GM19023 (cell line): ENCODE data around the gene TXNRD1.
A peak's percentile ranks its signal among the peaks of the same experiment; 100 is the strongest.
"Not testable (repeated sequence)": the region's sequence is repeated elsewhere in the genome, so short reads cannot be mapped to it uniquely, and the experiment has no call there.

Experiments used
- ATAC-seq: cut with Tn5 transposase; IDR thresholded peaks from one replicate; pipeline ENCODE4 v1.9.1; 2021; ENCODE audit warnings: mild to moderate bottlenecking, moderate library complexity; ENCODE audit not compliant: unreplicated experiment

The TXNRD1 gene

GRCh38 chr12:104215638-104216297 lies at the start of gene TXNRD1:
Gene TXNRD1 (plus strand): TSS chr12:104215779. CDS start chr12:104215803, 24 bp downstream.
- ATAC-seq: peak; percentile 92

- no peak for ATAC-seq
Measured at GRCh38 chr12:104165801-104166200, 49.8 kb upstream of the TXNRD1 start.

DNA sequence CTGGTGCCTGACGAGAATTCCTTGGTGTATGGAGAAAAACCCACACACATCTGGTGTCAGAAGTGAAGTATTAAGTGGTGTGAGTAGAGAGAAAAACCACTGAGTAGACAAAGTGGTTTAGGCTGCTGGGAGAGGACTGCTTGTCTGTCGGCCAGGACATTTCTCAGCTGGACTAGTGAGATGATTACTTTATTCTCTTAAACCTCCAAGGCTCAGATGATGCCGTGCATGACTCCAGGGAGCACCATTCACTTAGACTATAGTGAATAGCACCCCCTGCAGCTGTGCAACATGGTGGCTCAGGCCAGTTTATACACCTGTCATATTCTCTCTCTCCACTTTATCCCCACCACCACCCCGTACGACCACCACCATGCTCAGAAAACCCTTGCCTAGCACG lies 49.1 kb upstream of the TXNRD1 start:
- no peak for ATAC-seq

GRCh38 chr12:104167519-104168458 lies 47.8 kb upstream of the TXNRD1 start:
- ATAC-seq: no peak

GRCh38 chr12:104168596-104168995 lies 47.0 kb upstream of the TXNRD1 start:
- ATAC-seq: no peak

DNA sequence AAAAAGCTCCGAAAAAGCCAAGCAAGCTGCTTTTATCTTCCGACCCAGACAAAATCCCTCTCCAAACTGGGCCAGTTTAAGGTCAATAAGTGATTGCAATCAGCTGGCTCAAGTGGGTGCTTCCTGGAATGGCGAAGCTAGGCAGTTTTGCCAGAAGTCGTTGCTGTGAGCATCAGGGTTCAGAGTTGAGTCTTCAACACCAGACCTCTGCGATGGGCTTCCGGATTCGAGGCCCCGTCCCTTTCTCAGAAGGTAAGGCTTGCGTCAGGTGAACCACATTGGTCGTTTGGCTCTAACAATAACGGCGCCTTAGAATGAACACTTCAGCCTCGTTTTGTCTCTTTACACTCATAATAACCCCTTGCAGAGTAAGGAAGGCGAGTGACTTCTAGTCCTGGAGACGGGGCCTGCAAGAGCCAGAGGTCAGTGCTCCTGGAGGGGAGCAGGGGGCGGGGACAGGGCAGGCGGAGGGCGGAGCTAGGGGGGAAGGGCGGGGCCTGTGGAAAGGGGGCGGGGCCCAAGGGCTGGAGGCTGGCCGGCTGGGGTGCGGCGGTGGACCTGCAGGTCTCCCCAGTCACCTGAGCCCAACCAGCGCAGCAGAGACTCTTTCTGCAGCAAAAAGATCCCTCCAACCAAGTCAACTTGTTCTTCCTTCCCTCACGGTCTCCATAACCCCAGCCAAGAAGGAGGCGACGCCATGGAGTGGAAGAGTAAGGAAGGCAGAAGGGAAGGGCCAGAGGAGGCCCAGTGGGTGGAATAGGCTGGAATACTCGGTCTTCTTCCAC lies 43.6 kb upstream of the TXNRD1 start:
- ATAC-seq: no peak

GRCh38 chr12:104172570-104172947 lies 43.0 kb upstream of the TXNRD1 start:
- ATAC-seq: no peak

GRCh38 chr12:104173804-104174203 lies 41.8 kb upstream of the TXNRD1 start:
- ATAC-seq: not testable (repeated sequence)

GRCh38 chr12:104175726-104176247 lies 39.8 kb upstream of the TXNRD1 start:
- ATAC-seq: no peak

DNA sequence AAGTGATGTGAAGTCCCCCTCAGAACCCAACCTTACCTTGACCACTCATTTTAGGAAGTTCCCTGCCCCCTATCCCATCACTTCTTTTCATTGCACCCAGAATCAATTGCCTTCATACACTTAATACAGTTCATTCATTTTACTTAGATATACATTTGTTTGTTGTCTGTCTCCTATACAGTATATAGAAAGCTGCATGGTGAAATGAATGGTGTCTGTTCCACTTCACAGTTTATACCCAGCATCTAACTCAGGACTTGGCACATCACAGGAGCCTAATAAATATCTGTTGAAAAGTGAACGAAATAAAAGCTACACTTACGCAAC lies 38.3 kb upstream of the TXNRD1 start:
- ATAC-seq: no peak

DNA sequence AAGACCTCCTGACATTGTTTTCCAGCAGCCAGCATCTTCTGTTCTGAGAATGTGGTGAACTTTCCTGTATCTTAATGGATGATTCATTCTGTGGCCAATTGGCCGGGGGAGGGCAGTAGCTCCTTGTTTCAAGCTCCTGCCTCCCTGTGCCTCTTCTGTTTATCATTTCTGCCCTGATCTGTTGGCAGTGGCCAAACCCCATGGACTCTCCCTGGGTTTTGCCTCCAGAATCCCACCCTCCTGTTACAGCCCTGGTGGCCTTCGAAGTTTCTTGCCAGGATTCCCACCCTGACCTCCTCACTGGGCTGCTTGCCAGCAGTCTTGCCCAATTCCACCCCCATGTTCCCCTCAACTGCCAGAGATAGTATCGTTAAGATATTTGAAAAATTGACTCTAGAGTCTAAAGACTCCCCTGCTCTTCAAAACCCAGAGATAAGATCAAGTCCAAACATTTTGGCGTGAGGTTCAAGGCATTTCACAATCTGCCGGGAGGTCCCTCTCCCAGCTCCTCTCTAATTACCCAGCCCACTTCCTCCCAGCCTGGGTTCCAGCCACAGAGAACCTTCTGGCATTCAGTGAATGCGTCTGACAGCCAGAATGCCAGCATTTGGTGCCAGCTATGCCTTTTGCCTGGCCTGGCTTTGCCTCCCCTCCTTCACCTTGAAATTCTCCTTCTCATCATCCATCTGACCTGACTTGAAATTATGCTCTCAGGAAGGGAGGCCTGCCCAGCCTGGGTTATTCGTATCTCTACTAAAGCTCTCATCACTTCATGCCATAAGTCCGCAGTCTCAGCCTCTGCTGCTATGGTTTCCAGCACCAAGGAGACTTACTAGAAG lies 37.7 kb upstream of the TXNRD1 start:
- ATAC-seq: no peak

DNA sequence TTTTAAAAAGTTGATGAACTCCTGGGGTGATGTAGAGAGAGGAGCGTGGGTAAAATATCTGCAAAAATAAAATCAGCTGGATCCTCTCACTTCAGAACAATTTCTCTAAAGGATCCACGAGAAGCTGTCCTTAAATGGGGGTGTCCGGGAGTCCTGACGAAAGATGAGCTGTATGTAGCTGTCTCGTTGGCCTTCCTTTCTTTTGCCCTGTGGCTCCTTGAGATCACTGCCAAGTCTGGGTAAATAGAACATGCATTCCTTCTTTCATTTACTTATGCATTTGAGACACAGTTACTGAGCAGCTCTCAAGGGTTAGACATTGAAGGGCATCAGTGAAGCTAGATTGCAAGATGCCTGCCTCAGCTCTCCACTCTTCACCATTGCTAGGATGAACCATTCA lies 35.2 kb upstream of the TXNRD1 start:
- no peak for ATAC-seq

DNA sequence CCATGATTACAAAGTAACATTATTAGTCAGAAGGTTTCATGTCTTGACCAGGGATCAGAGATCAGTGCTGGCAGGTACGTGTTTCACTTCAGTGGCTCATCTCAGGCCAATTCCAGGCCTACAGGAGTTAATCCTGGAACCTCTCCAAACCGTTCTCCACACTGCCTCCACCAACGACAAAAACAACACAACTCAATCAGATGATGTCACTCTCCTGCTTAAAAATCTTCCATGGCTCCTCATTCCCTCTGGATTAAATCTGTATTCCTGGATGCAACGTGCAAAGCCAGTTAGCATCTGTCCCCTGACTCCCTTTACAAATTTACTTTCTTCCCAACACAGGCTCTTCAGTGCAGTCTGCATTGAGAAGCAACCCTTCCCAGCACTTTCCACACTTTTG lies 34.3 kb upstream of the TXNRD1 start:
- no peak for ATAC-seq

DNA sequence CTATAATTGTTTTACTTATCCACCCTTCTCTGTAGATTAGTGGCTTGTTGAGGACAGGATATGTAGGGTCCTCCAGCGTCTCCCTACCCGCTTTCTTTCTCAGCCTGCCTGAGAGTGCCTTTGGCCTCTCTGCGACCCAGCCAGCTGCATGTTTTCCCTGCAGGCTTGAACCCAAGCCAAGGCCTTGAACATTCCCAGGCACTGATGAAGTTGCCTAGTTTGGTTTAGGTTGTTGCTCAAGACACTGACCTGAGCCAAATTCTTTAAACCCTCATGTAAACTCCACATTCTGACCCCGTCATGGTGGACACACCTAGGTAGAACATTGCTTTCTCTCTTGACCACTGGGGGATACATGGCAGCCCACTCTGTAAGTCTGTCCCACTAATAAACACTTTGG lies 33.4 kb upstream of the TXNRD1 start:
- no peak for ATAC-seq

GRCh38 chr12:104182621-104183378 lies 32.8 kb upstream of the TXNRD1 start:
- no peak for ATAC-seq

DNA sequence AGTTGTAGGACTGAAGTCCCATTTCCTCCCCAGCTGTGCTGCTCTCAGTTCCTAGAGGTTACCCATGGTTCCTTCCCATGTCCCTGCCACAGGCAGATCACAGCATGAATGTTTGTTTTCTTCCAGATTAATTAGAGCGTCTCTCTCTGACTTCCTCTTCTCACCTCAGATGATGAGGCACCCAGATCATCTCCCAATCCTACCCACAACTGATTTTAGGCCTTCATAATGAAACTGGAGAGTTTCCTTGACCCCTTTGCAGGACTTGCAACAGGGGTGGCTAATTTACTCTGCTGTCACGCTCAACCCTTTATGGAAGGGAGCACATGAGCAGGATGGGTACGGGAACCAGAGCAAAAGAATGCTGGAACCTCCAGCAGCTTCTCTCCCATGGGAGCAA lies 32.1 kb upstream of the TXNRD1 start:
- no peak for ATAC-seq

DNA sequence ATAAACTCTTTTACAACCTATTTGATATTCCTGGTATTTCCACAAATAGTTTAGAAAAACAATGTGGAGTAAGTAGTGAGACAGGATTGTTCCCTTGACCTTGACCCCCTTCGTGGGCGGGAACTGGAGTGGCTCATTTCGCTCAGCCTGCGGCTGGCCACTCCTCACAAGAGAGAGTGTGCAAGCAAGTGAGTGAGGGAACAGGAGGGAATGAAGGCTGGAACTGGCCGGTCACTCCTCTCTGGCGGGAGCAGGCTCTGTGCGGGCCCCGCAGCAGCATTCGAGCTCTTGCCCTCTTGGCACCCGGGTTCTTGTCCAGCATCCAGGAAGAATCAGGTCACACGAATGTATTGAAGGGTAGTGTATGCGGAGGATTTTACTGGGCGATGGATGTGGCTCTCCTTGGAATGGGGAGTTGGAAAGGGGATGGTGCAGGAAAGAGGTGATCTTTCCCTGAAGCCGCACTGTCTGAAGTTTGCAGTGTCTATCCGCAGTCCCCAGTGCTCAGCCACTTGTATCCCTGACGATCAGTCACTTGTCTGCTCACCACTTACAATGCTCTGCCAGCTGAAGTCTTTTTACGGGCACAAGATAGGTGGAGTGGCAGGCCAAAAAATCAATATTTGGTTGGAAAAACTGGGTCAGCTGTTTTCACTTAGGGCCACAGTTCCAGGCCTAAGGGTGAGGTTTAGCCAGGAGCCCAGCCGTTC lies 28.0 kb upstream of the TXNRD1 start:
- ATAC-seq: no peak

- no peak for ATAC-seq
Measured at GRCh38 chr12:104188534-104188933, 27.0 kb upstream of the TXNRD1 start.

DNA sequence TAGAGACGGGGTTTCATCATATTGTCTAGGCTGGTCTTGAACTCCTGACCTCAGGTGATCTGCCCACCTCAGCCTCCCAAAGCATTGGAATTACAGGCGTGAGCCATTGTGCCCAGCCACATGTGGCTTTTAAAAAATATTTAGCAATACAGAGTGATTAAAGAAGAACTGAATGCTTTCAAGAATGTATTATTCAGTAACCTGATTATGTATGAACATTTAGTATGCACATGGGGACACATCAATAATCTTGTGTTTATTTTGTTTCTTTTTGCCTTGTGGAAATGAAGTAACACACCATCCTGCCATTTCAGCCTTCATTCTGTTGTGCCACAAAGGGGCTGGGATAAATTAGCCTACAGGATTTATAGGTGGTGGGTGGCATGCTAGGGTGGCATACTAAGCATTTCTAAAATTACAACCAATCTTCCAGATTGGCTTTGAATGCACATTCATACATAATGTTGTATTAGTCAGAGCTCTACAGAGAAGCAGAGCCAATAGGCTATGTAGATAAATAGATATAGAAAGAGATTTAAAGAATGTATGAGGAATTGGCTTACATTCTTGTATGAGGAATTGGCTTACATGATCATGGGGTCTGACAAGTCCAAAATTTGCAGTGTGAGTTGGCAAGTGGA lies 25.5 kb upstream of the TXNRD1 start:
- no peak for ATAC-seq
